Neuronal stem cell (in vitro differentiated cells): ENCODE measurements around the gene RPL35A.
"Not testable (repeated sequence)": the region's sequence is repeated elsewhere in the genome, so short reads cannot be mapped to it uniquely, and the experiment has no call there.

Source experiments
- DNase-seq: peaks from one replicate; pipeline ENCODE4 v3.0.0-alpha.2; 2013; ENCODE audit warnings: low spot score
- H2AFZ ChIP-seq: one replicate; pipeline ENCODE4 v1.6.1; 2013; ENCODE audit warnings: mild to moderate bottlenecking, low read length, inconsistent platforms
- H2AK5ac ChIP-seq: 2 replicates; pipeline ENCODE4 v1.6.1; 2013; ENCODE audit warnings: low read depth, mild to moderate bottlenecking, inconsistent platforms, low read length, moderate library complexity, mixed read lengths
- H2BK120ac ChIP-seq: 2 replicates; pipeline ENCODE4 v1.6.1; 2013; ENCODE audit warnings: low read depth, mild to moderate bottlenecking, inconsistent platforms, low read length, moderate library complexity, mixed read lengths
- H2BK12ac ChIP-seq: one replicate; pipeline ENCODE4 v1.6.1; 2013; ENCODE audit warnings: low read length, inconsistent platforms
- H2BK15ac ChIP-seq: 2 replicates; pipeline ENCODE4 v1.6.1; 2013; ENCODE audit warnings: mild to moderate bottlenecking, low read length, inconsistent platforms, mixed read lengths
- H2BK5ac ChIP-seq: one replicate; pipeline ENCODE4 v1.6.1; 2013; ENCODE audit warnings: inconsistent platforms, mild to moderate bottlenecking, low read length, moderate library complexity
- H3K14ac ChIP-seq: one replicate; pipeline ENCODE4 v1.6.1; 2013; ENCODE audit warnings: low read length, inconsistent platforms
- H3K18ac ChIP-seq: 2 replicates; pipeline ENCODE4 v1.6.1; 2013; ENCODE audit warnings: low read length, inconsistent platforms
- H3K23ac ChIP-seq: 2 replicates; pipeline ENCODE4 v1.6.1; 2013; ENCODE audit warnings: low read depth, mild to moderate bottlenecking, mixed read lengths, low read length, inconsistent platforms; ENCODE audit not compliant: poor library complexity
- H3K27ac ChIP-seq: replicated peaks from 3 replicates; pipeline ENCODE4 v1.5.1; 2013; ENCODE audit warnings: low read length, inconsistent platforms
- H3K27me3 ChIP-seq, 3 experiments: 2 replicates each; pipeline ENCODE4 v1.6.1; 2013; ENCODE audit warnings: low read length in 3 of 3, mild to moderate bottlenecking in 2 of 3, inconsistent platforms in 1 of 3, low read depth in 1 of 3, mixed read lengths in 1 of 3, moderate library complexity in 1 of 3; ENCODE audit not compliant: control insufficient read depth in 3 of 3, insufficient read depth in 3 of 3
- H3K36me3 ChIP-seq, 2 donors: replicated peaks in 1 of 2; 2 replicates each; pipeline ENCODE4 v1.6.1; 2013; ENCODE audit warnings: low read length in 2 of 2; ENCODE audit not compliant: control insufficient read depth in 2 of 2, insufficient read depth in 2 of 2
- H3K4ac ChIP-seq: 2 replicates; pipeline ENCODE4 v1.6.1; 2013; ENCODE audit warnings: inconsistent platforms, mild to moderate bottlenecking, low read length, moderate library complexity
- H3K4me1 ChIP-seq, 2 donors: 1 replicate in 1 of 2; 2 replicates in 1 of 2; pipeline ENCODE4 v1.6.1; 2013; ENCODE audit warnings: low read length in 2 of 2, low read depth in 1 of 2; ENCODE audit not compliant: control insufficient read depth in 2 of 2, insufficient read depth in 1 of 2
- H3K4me2 ChIP-seq: one replicate; pipeline ENCODE4 v1.6.1; 2013; ENCODE audit warnings: mild to moderate bottlenecking, low read length, inconsistent platforms; ENCODE audit not compliant: insufficient read depth, poor library complexity, severe bottlenecking
- H3K4me3 ChIP-seq, 2 donors: 2 replicates each; pipeline ENCODE4 v1.5.1; 2013; ENCODE audit warnings: low read length in 2 of 2, mild to moderate bottlenecking in 2 of 2, inconsistent platforms in 1 of 2, moderate library complexity in 1 of 2
- H3K79me1 ChIP-seq: one replicate; pipeline ENCODE4 v1.6.1; 2013; ENCODE audit warnings: low read depth, mild to moderate bottlenecking, inconsistent platforms, low read length, moderate library complexity
- H3K9ac ChIP-seq: one replicate; pipeline ENCODE4 v1.6.1; 2013; ENCODE audit warnings: mild to moderate bottlenecking, low read depth, low read length, inconsistent platforms; ENCODE audit not compliant: poor library complexity
- H3K9me3 ChIP-seq, 2 donors: replicated peaks in 1 of 2; 2 replicates each; pipeline versions ENCODE3 to v1.6.1; 2013; ENCODE audit warnings: low read length in 2 of 2, mild to moderate bottlenecking in 2 of 2, inconsistent platforms in 1 of 2, low read depth in 1 of 2, mixed read lengths in 1 of 2, moderate library complexity in 1 of 2; ENCODE audit not compliant: control insufficient read depth in 2 of 2, insufficient read depth in 1 of 2
- H4K8ac ChIP-seq: one replicate; pipeline ENCODE4 v1.6.1; 2013; ENCODE audit warnings: low read depth, mild to moderate bottlenecking, inconsistent platforms, low read length, moderate library complexity
- H4K91ac ChIP-seq: one replicate; pipeline ENCODE4 v1.6.1; 2013; ENCODE audit warnings: low read length, low read depth, mild to moderate bottlenecking, inconsistent platforms; ENCODE audit not compliant: poor library complexity
- WGBS, 2 donors: extraction: QIAGEN DNeasy Blood & Tissue Kit; methylation state at CpG; one replicate each; pipeline ENCODE4 v1.1.7; 2013; ENCODE audit warnings: missing lambda C conversion rate in 2 of 2, mixed read lengths in 1 of 2; ENCODE audit not compliant: insufficient read length in 2 of 2, insufficient replicate concordance in 1 of 2; ENCODE audit errors: extremely low coverage in 2 of 2; 5-methylcytosine and 5-hydroxymethylcytosine counted together

Gene RPL35A

DNA sequence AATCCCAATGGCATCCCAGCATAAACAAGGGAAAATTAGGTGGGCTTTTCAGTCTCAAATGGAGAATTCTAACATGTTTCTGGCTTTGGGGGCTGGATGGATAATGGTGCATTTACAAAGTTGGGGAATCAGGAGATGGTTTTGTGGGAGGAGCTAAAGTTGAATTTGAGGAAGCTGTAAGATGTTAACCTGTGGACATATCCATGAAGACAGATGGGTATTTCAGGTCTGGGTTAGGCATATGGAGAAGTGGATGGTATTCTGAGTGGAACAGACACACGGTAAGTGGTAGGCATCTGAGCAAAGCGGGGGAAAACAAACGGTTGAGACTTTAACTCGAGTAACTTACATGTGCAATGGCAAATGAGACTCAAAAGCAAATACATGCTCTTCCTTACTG lies 8.4 kb downstream of the RPL35A start:
- Histone ChIP-seq H2AFZ (no peak overlapping the region), H3K14ac (no peak overlapping the region), H3K4me2 (no peak overlapping the region), H3K27me3 (no peaks in the 10 kb centered on the region), H3K4me1 (peaks cover 3 to 7% of the 10 kb centered on the region in 2 donors), H3K9ac (no peak overlapping the region), H3K18ac (no peak overlapping the region), H3K27ac (no peak overlapping the region), H3K79me1 (no peaks in the 10 kb centered on the region), H3K9me3 (peaks cover 0 to 1% of the 10 kb centered on the region in 2 donors), H3K4ac (no peak overlapping the region), H3K23ac (no peak overlapping the region), H3K36me3 (peaks cover 27 to 39% of the 10 kb centered on the region in 2 donors), H4K91ac (no peak overlapping the region), H2BK120ac (no peak overlapping the region), H2BK15ac (no peak overlapping the region), H2AK5ac (no peak overlapping the region), H2BK12ac (no peak overlapping the region), H2BK5ac (no peak overlapping the region), H3K4me3 (no peak overlapping the region), H4K8ac (no peak overlapping the region)
- no CpG with 5 or more reads among the region's 4 CpGs for WGBS, 2 donors
- DNase-seq, result no peak

DNA sequence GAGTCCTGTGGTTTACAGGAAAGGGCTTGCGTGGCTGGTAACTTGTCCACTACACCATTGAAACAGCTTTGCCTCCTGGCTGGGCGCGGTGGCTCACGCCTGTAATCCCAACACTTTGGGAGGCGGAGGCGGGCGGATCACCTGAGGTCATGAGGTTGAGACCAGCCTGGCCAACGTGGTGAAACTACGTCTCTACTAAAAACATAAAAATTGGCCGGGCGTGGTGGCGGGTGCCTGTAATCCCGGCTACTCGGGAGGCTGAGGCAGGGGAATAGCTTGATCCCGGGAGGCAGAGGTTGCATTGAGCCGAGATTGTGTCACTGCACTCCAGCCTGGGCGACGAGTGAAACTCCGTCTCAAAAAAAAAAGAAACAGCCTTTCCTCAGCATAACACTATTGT lies 8.9 kb downstream of the RPL35A start:
- not testable (repeated sequence) for H3K27ac ChIP-seq, H4K91ac ChIP-seq, H2BK12ac ChIP-seq, H2AFZ ChIP-seq, H2BK120ac ChIP-seq, H3K4me1 ChIP-seq, H3K4ac ChIP-seq, H2BK5ac ChIP-seq, H2AK5ac ChIP-seq, H3K79me1 ChIP-seq, H3K27me3 ChIP-seq, H3K23ac ChIP-seq, H3K18ac ChIP-seq, H2BK15ac ChIP-seq, DNase-seq, H3K9me3 ChIP-seq, H3K14ac ChIP-seq, H4K8ac ChIP-seq, H3K9ac ChIP-seq, H3K4me2 ChIP-seq
- Histone ChIP-seq H3K36me3 (peaks cover 23 to 33% of the 10 kb centered on the region in 2 donors), H3K4me3 (peak overlapping the region in 1 of 2 donors; percentile 73)
- no CpG with 5 or more reads among the region's 19 CpGs for WGBS, 2 donors

DNA sequence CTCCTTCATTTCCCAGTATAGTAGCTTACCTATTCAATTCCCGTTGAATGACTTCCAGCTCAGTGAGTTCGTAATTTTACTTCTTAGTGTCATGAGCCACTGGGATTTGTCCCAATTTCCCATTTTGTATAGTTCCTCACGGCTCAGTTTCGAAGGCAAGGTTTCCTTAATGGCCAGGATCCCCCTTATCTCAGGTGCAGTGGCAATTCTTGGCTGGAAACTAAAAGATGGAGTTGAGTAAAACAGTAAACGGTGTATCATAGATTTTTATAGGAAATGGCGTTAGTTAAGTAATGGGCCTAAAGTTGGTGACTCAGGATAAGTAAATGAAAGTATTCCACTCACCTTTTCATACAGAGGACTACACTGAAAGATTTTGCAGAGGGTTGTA lies 9.5 kb downstream of the RPL35A start:
- no peak overlapping the region for H2AK5ac ChIP-seq
- peaks cover 18 to 27% of the 10 kb centered on the region in 2 donors for H3K36me3 ChIP-seq
- H3K4me2 ChIP-seq, result peak overlapping the region; percentile 53
- H2AFZ ChIP-seq, result peak overlapping the region; percentile 93
- H3K4me1 ChIP-seq, result peaks cover 3 to 7% of the 10 kb centered on the region in 2 donors
- no peak overlapping the region for H2BK5ac ChIP-seq
- H3K14ac ChIP-seq, result no peak overlapping the region
- H2BK12ac ChIP-seq, result no peak overlapping the region
- no peak overlapping the region for H3K9ac ChIP-seq
- no peak overlapping the region for H2BK120ac ChIP-seq
- peak overlapping the region; percentile 73 to 77 for H3K4me3 ChIP-seq
- WGBS, 2 donors, result no CpG with 5 or more reads among the region's 6 CpGs
- H2BK15ac ChIP-seq, result no peak overlapping the region
- no peak overlapping the region for H4K8ac ChIP-seq
- H3K27ac ChIP-seq, result no peak overlapping the region
- H4K91ac ChIP-seq, result no peak overlapping the region
- H3K23ac ChIP-seq, result no peak overlapping the region
- no peak overlapping the region for H3K18ac ChIP-seq
- no peak overlapping the region for H3K4ac ChIP-seq
- no peak for DNase-seq
- H3K79me1 ChIP-seq, result no peaks in the 10 kb centered on the region
- no peaks in the 10 kb centered on the region for H3K27me3 ChIP-seq
- peaks cover 0 to 1% of the 10 kb centered on the region in 2 donors for H3K9me3 ChIP-seq

DNA sequence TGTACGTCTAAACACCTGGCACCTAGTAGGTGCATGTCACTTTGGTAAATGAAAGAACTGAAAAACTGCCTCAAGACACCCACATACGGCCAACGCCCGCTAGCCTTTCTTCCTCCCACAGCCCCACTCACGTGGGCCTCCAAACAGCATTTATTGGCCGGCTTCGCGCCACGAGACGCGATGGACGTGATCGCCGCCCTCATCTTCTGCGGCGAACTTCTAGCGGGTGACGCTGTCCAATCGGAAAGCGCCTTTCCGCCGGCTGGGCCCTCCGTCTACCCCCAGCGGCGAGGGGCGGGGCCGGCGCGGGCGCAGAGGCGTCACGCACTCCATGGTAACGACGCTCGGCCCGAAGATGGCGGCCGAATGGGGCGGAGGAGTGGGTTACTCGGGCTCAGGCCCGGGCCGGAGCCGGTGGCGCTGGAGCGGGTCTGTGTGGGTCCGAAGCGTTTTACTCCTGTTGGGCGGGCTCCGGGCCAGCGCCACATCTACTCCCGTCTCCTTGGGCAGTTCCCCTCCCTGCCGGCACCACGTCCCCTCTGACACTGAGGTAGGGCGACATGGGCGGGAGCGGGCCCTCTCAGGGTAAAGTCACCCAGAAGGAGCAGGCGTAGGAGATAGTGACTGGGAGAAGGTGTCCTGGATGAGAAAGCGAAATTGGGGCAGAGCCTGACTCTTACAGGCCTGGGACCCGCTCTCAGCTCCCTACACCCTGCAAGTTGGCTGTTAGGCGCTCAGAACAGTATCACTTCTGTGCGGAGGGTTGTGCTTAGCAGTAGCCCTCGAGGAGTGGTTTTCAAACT lies 10.1 kb downstream of the RPL35A start, which contains the start of gene LMLN:
LMLN (plus strand) TSS at position 327 of the 803 bp plus-strand sequence; CDS start at position 356, 29 bp downstream.
- H3K9ac ChIP-seq, result peak within 1 kb of the TSS; percentile 87
- no CpG with 5 or more reads among the region's 62 CpGs for WGBS, 2 donors
- H2AK5ac ChIP-seq, result no peak within 1 kb of the TSS
- H3K4me3 ChIP-seq, result peak within 1 kb of the TSS; percentile 73 to 95
- peak within 1 kb of the TSS; percentile 90 for H3K4me2 ChIP-seq
- no peak within 1 kb of the TSS for H3K4ac ChIP-seq
- H2BK15ac ChIP-seq, result no peak within 1 kb of the TSS
- H2AFZ ChIP-seq, result peak within 1 kb of the TSS; percentile 93
- H4K91ac ChIP-seq, result no peak within 1 kb of the TSS
- H2BK5ac ChIP-seq, result no peak within 1 kb of the TSS
- H3K23ac ChIP-seq, result peak within 1 kb of the TSS; percentile 53
- no peak within 1 kb of the TSS for H3K27ac ChIP-seq
- H3K18ac ChIP-seq, result peak within 1 kb of the TSS; percentile 77
- H3K36me3 ChIP-seq, result peaks cover 12 to 21% of the 10 kb centered on the region in 2 donors
- H3K9me3 ChIP-seq, result peaks cover 0 to 1% of the 10 kb centered on the region in 2 donors
- H2BK120ac ChIP-seq, result no peak within 1 kb of the TSS
- H3K27me3 ChIP-seq, result no peaks in the 10 kb centered on the region
- DNase-seq, result peak; percentile 90
- H4K8ac ChIP-seq, result no peak within 1 kb of the TSS
- no peaks in the 10 kb centered on the region for H3K79me1 ChIP-seq
- no peak within 1 kb of the TSS for H2BK12ac ChIP-seq
- peaks cover 3 to 7% of the 10 kb centered on the region in 2 donors for H3K4me1 ChIP-seq
- H3K14ac ChIP-seq, result no peak within 1 kb of the TSS
